OCI-LY3 (cell line): ENCODE results near the gene TFF3.

ENCODE experiments used
- EZH2phosphoT487 ChIP-seq: fragments of 200-600 bp; shearing (Covaris generic); IDR thresholded peaks from 2 replicates; pipeline ENCODE4 v1.6.1; 2018; ENCODE audit warnings: antibody characterized with exemption, mixed run types, low read depth
- TF ChIP-seq, protein P1 (sequence below): fragments of 200-600, 300-600 bp; sonication (generic); IDR thresholded peaks from 2 replicates; pipeline ENCODE4 v1.5.1; 2014; ENCODE audit warnings: antibody characterized with exemption, low read length, low read depth

GRCh38 chr21:42285569-42286245 is 29.5 kb downstream of the TFF3 start:
- TF ChIP-seq, protein P1, sequence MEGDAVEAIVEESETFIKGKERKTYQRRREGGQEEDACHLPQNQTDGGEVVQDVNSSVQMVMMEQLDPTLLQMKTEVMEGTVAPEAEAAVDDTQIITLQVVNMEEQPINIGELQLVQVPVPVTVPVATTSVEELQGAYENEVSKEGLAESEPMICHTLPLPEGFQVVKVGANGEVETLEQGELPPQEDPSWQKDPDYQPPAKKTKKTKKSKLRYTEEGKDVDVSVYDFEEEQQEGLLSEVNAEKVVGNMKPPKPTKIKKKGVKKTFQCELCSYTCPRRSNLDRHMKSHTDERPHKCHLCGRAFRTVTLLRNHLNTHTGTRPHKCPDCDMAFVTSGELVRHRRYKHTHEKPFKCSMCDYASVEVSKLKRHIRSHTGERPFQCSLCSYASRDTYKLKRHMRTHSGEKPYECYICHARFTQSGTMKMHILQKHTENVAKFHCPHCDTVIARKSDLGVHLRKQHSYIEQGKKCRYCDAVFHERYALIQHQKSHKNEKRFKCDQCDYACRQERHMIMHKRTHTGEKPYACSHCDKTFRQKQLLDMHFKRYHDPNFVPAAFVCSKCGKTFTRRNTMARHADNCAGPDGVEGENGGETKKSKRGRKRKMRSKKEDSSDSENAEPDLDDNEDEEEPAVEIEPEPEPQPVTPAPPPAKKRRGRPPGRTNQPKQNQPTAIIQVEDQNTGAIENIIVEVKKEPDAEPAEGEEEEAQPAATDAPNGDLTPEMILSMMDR, result no peak
- no peak for TF ChIP-seq EZH2phosphoT487
